K562 (cell line): ENCODE measurements around the gene TGFBR2. TPM values are rescaled to one million over a fixed set of nuclear protein-coding genes. Genes with fewer than 3 reads are reported as not detected.

Source experiments
- ATAC-seq: fragments of 200-7000 bp; cut with Tn5 transposase; 3 replicates; pipeline ENCODE4 v1.9.1; 2020; ENCODE audit warnings: moderate library complexity
- BruUV-seq: library from RNA; stranded (reverse); fragments of 400-500 nt; replicated peaks from 2 replicates; lab custom pipeline; 2021; lab: Mats Ljungman, UMichigan
- CTCF ChIA-PET: fragments of 300-600 bp; formaldehyde crosslinking; extraction: SDS; loops from one replicate; lab custom pipeline; 2021; ENCODE audit warnings: low intra/inter-chr PET ratio; lab: Yijun Ruan, JAX
- POLR2A ChIA-PET: fragments of 300-600, 350-650 bp; sonication (Branson Sonifier 250); formaldehyde crosslinking; extraction: SDS; loops from one replicate; lab custom pipeline; 2021; ENCODE audit warnings: antibody characterized with exemption, inconsistent platforms; lab: Yijun Ruan, JAX
- DNase-seq, 4 experiments: peaks; one replicate each; pipeline versions ENCODE4 v3.0.0 to v3.0.0-alpha.2; 2011 to 2018; ENCODE audit warnings: low spot score in 3 of 4, mixed read lengths in 3 of 4; ENCODE audit errors: extremely low read depth in 1 of 4
- FAIRE-seq: peaks from 2 replicates; lab custom pipeline; 2011; peaks lifted over from hg19 to GRCh38; lab: Jason Lieb, UNC
- H2AFZ ChIP-seq: 2 replicates; pipeline ENCODE4 v1.6.0; 2011; ENCODE audit warnings: low read depth, low read length, control low read depth, inconsistent platforms
- H3K27ac ChIP-seq: fragments of 200-600 bp; 3 replicates; pipeline ENCODE4 v1.8.0; 2011; ENCODE audit warnings: low read depth, mild to moderate bottlenecking, control low read depth, inconsistent platforms, low read length, moderate library complexity, mixed read lengths; ENCODE audit errors: extremely low read depth
- H3K27me3 ChIP-seq, 2 experiments: fragments of 300-600 bp in 1 of 2; 2 replicates in 1 of 2; 3 replicates in 1 of 2; pipeline versions ENCODE4 v1.6.0 to v1.8.0; 2011; ENCODE audit warnings: inconsistent platforms in 2 of 2, low read length in 2 of 2, mild to moderate bottlenecking in 1 of 2, mixed read lengths in 1 of 2, moderate library complexity in 1 of 2; ENCODE audit not compliant: control insufficient read depth in 2 of 2, insufficient read depth in 2 of 2
- H3K36me3 ChIP-seq: fragments of 300-600 bp; 3 replicates; pipeline ENCODE4 v1.8.0; 2011; ENCODE audit warnings: mild to moderate bottlenecking, low read length, inconsistent platforms; ENCODE audit not compliant: control insufficient read depth, insufficient read depth
- H3K4me1 ChIP-seq, 2 experiments: fragments of 200-600 bp in 1 of 2; replicated peaks in 1 of 2; 2 replicates in 1 of 2; 3 replicates in 1 of 2; pipeline versions ENCODE4 v1.5.1 to v1.8.0; 2011; ENCODE audit warnings: inconsistent platforms in 2 of 2, low read length in 2 of 2, mild to moderate bottlenecking in 1 of 2, mixed read lengths in 1 of 2, moderate library complexity in 1 of 2; ENCODE audit not compliant: control insufficient read depth in 2 of 2, insufficient read depth in 2 of 2
- H3K4me2 ChIP-seq: 2 replicates; pipeline ENCODE4 v1.6.1; 2011; ENCODE audit warnings: low read length, control low read depth, inconsistent platforms, mixed read lengths; ENCODE audit not compliant: insufficient read depth
- H3K4me3 ChIP-seq: fragments of 200-600 bp; sonication (generic), shearing (Covaris generic); 2 replicates; pipeline ENCODE4 v1.5.1; 2016; ENCODE audit warnings: control low read depth, inconsistent platforms
- H3K79me2 ChIP-seq: fragments of 200-600 bp; 3 replicates; pipeline ENCODE4 v1.8.0; 2011; ENCODE audit warnings: low read length, inconsistent platforms; ENCODE audit not compliant: control insufficient read depth, insufficient read depth
- H3K9ac ChIP-seq, 2 experiments: 2 replicates each; pipeline versions ENCODE4 v1.6.0 to v1.6.1; 2011; ENCODE audit warnings: low read depth in 2 of 2, low read length in 2 of 2, control low read depth in 1 of 2, inconsistent platforms in 1 of 2, mild to moderate bottlenecking in 1 of 2, mixed read lengths in 1 of 2; ENCODE audit not compliant: insufficient read depth in 1 of 2
- H3K9me1 ChIP-seq: one replicate; pipeline ENCODE4 v1.6.0; 2011; ENCODE audit warnings: inconsistent platforms, mild to moderate bottlenecking, low read length, moderate library complexity; ENCODE audit not compliant: control insufficient read depth, insufficient read depth
- H3K9me3 ChIP-seq: replicated peaks from 2 replicates; pipeline ENCODE4 v1.5.1; 2011; ENCODE audit warnings: low read depth, low read length, inconsistent platforms; ENCODE audit not compliant: control insufficient read depth, insufficient read depth
- H4K20me1 ChIP-seq: replicated peaks from 2 replicates; pipeline ENCODE4 v1.6.1; 2011; ENCODE audit warnings: low read length, inconsistent platforms, mixed read lengths; ENCODE audit not compliant: control insufficient read depth, insufficient read depth
- BCL6 ChIP-seq: fragments of 250-450 bp; sonication (Bioruptor Pico); IDR thresholded peaks from 2 replicates; pipeline ENCODE4 v1.4.0; 2020
- CBFA2T3 ChIP-seq: fragments of 450-650 bp; IDR thresholded peaks from 2 replicates; pipeline ENCODE4 v1.6.1; 2017
- ETS2 ChIP-seq: IDR thresholded peaks from 2 replicates; pipeline ENCODE4 v1.6.1; 2016; ENCODE audit warnings: borderline replicate concordance, missing genetic modification characterization, mild to moderate bottlenecking, moderate library complexity, missing compliant biosample characterization; ENCODE audit not compliant: poor library complexity, severe bottlenecking
- HDAC2 ChIP-seq: fragments of 450-650 bp; IDR thresholded peaks from 2 replicates; pipeline ENCODE4 v1.6.1; 2016; ENCODE audit warnings: mild to moderate bottlenecking
- HMG20B ChIP-seq: fragments of 250-450 bp; sonication (Bioruptor Pico); IDR thresholded peaks from 2 replicates; pipeline ENCODE4 v1.5.0; 2021; ENCODE audit warnings: mild to moderate bottlenecking
- HNRNPK ChIP-seq: fragments of 200-400 bp; formaldehyde crosslinking; IDR thresholded peaks from one replicate; pipeline ENCODE4 v1.6.1; 2018; ENCODE audit warnings: mild to moderate bottlenecking, low read depth, low read length; ENCODE audit not compliant: poor library complexity, severe bottlenecking
- KLF13 ChIP-seq: fragments of 450-650 bp; IDR thresholded peaks from 2 replicates; pipeline ENCODE4 v1.6.1; 2016; ENCODE audit warnings: missing genetic modification characterization, low read depth, mild to moderate bottlenecking, missing compliant biosample characterization, moderate library complexity, borderline replicate concordance
- NFYB ChIP-seq: IDR thresholded peaks from 2 replicates; pipeline ENCODE4 v1.6.1; 2011; ENCODE audit warnings: mild to moderate bottlenecking, moderate library complexity; ENCODE audit not compliant: insufficient read length; ENCODE audit errors: extremely low read depth
- SMARCC2 ChIP-seq: fragments of 450-650 bp; IDR thresholded peaks from 2 replicates; pipeline ENCODE4 v1.6.1; 2017; ENCODE audit warnings: antibody characterized with exemption, moderate library complexity, mild to moderate bottlenecking, low read depth
- SNIP1 ChIP-seq: fragments of 450-650 bp; IDR thresholded peaks from 2 replicates; pipeline ENCODE4 v1.7.1; 2017; ENCODE audit warnings: low read depth, mild to moderate bottlenecking
- TCFL5 ChIP-seq: fragments of 250-450 bp; sonication (Bioruptor Pico); conservative IDR thresholded peaks from 2 replicates; pipeline ENCODE4 v1.6.1; 2021; ENCODE audit warnings: mild to moderate bottlenecking, moderate library complexity, matching md5 sums
- TEAD4 ChIP-seq, 2 experiments: sonication (generic) in 1 of 2; formaldehyde crosslinking in 1 of 2; IDR thresholded peaks; 2 replicates each; pipeline versions ENCODE4 v1.6.1 to v1.8.0; 2012 to 2022; ENCODE audit warnings: borderline replicate concordance in 1 of 2, inconsistent platforms in 1 of 2, low read length in 1 of 2, mild to moderate bottlenecking in 1 of 2, missing genetic modification reagents in 1 of 2
- YBX1 ChIP-seq: fragments of 450-650 bp; IDR thresholded peaks from 2 replicates; pipeline ENCODE4 v1.7.1; 2016; ENCODE audit warnings: mild to moderate bottlenecking
- ZBTB1 ChIP-seq: sonication (generic); formaldehyde crosslinking; IDR thresholded peaks from 2 replicates; pipeline ENCODE4 v1.8.1; 2023; ENCODE audit warnings: missing genetic modification reagents, low read depth, mild to moderate bottlenecking, borderline replicate concordance
- ZFPM2 ChIP-seq: fragments of 250-450 bp; sonication (Bioruptor Pico); IDR thresholded peaks from 2 replicates; pipeline ENCODE4 v1.5.1; 2022; ENCODE audit warnings: mild to moderate bottlenecking
- ZNF431 ChIP-seq: sonication (generic); formaldehyde crosslinking; IDR thresholded peaks from 2 replicates; pipeline ENCODE4 v1.8.0; 2022; ENCODE audit warnings: mild to moderate bottlenecking, missing genetic modification reagents
- WGBS: fragments of 100-300 bp; shearing (Covaris generic); methylation state at CpG from one replicate; pipeline ENCODE4 v1.1.6; 2016; ENCODE audit warnings: low coverage, mixed read lengths; ENCODE audit not compliant: insufficient coverage; ENCODE audit errors: missing lambda C conversion rate; 5-methylcytosine and 5-hydroxymethylcytosine counted together
- in situ Hi-C: fragments of 300-500 bp; cut with MboI; formaldehyde crosslinking; loops from 4 replicates; pipeline ENCODE4 v1.15.0; 2018; ENCODE audit warnings: inconsistent platforms, mixed read lengths
- intact Hi-C: fragments of 100-400 bp; cut with micrococcal nuclease; formaldehyde crosslinking; loops from 2 replicates; pipeline ENCODE4 v1.14.2; 2022
- polyA plus RNA-seq, 8 experiments: library from polyadenylated mRNA; depleted of rRNA in 4 of 8; stranded (reverse) in 5 of 8; unstranded in 3 of 8; fragments of >200 nt; fragmentation: Nextera tagmentation in 2 of 8; fragmentation: Illumina TruSeq in 1 of 8; extraction: Ambion mirVana in 2 of 8; extraction: Trizol in 1 of 8; gene quantifications; 2 replicates each; pipeline versions ENCODE4 v1.2.1 to v1.2.3, GENCODE V29; 2011 to 2014; ENCODE audit warnings: inconsistent platforms in 1 of 8, missing spikeins in 1 of 8
- total RNA-seq, 7 experiments: library from RNA; depleted of rRNA in 6 of 7; stranded (reverse); fragments of >200 nt in 6 of 7; fragmentation: Illumina TruSeq in 2 of 7; extraction: Trizol in 2 of 7; gene quantifications; 2 replicates each; pipeline versions ENCODE4 v1.2.1 to v1.2.3, GENCODE V29; 2011 to 2021; ENCODE audit warnings: low replicate concordance in 1 of 7
- TF ChIP-seq, protein P1 (sequence below): fragments of 450-650 bp; IDR thresholded peaks from one replicate; pipeline ENCODE4 v1.6.1; 2018; ENCODE audit warnings: mild to moderate bottlenecking, moderate library complexity; ENCODE audit not compliant: partially characterized antibody
- TF ChIP-seq, protein P2 (sequence below): sonication (generic); formaldehyde crosslinking; IDR thresholded peaks from 2 replicates; pipeline ENCODE4 v1.8.1; 2023; ENCODE audit warnings: missing genetic modification reagents, mild to moderate bottlenecking, borderline replicate concordance

The TGFBR2 gene
- total and polyA plus RNA-seq, 9 of the 15 experiments (the other 6 are each of a cell fraction or from before 2014, with no cell fraction given): 0.11 to 0.84 (median 0.24) TPM

DNA sequence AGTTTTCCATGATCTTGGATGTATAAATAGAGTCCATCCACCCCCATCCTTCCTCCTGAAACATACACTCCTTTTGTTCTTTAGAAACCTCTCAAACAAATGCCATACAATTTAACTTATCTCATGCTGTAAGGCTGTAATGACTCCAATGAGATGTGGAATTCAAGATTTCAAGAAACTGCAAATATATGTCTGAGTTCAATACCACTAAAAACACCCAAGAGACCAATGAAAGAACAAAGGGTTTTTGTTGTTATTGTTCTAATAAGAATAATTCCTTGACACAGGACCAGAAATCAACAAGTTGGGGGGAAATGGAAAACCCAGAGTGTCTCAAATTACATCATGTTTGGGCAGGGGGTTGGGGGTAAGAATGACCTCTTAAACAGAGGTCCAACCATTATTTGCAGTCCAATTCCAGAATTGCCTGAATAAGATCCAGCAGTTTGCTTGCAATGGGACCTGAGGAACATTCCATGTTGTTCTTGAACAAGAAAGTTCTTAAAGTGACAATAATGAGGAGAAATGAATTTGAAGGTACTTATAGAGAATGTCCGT lies 48.6 kb upstream of the TGFBR2 start:
- Histone ChIP-seq H3K9me3 (0 out of 2 replicates have a peak, but pooled peaks cover 4% of the 10 kb centered on the region), H3K36me3 (no peaks in the 10 kb centered on the region), H3K79me2 (no peaks in the 10 kb centered on the region), H3K4me2 (no peak overlapping the region), H2AFZ (no peak overlapping the region), H3K9ac (no peak overlapping the region), H3K27ac (no peak overlapping the region), H3K4me1 (no peaks in the 10 kb centered on the region), H3K4me3 (no peak overlapping the region), H3K27me3 (no peaks in the 10 kb centered on the region), H4K20me1 (no peaks in the 10 kb centered on the region), H3K9me1 (no peaks in the 10 kb centered on the region)
- WGBS: 0% methylated on average over 1 of the region's 1 CpG
- DNase-seq (no peak), FAIRE-seq (no peak), ATAC-seq (no peak)
- BruUV-seq: no TSS peak
- CTCF ChIA-PET: no interaction called here
- intact Hi-C loops (no loop called here), in situ Hi-C loops (no loop called here)
- POLR2A ChIA-PET: no interaction called here
- TF ChIP-seq BCL6 (CRISPR knock-in tag): no peak
- TF ChIP-seq CBFA2T3: no peak
- TF ChIP-seq HMG20B (CRISPR knock-in tag): no peak
- TF ChIP-seq HNRNPK: no peak
- TF ChIP-seq ZBTB1: no peak
- no peak for TF ChIP-seq ETS2 (tag)
- no peak for TF ChIP-seq YBX1
- no peak for TF ChIP-seq KLF13 (tag)
- TF ChIP-seq ZFPM2 (CRISPR knock-in tag): no peak
- no peak for TF ChIP-seq NFYB
- no peak for TF ChIP-seq ZNF431 (CRISPR knock-in tag)
- no peak for TF ChIP-seq TCFL5
- no peak for TF ChIP-seq TEAD4 (IDR thresholded peaks at IDR 0.05; ENCODE audit: low read length)
- TF ChIP-seq TEAD4 (CRISPR knock-in tag; IDR thresholded peaks at IDR 0.05; ENCODE audit: borderline replicate concordance): no peak
- TF ChIP-seq, protein P1, sequence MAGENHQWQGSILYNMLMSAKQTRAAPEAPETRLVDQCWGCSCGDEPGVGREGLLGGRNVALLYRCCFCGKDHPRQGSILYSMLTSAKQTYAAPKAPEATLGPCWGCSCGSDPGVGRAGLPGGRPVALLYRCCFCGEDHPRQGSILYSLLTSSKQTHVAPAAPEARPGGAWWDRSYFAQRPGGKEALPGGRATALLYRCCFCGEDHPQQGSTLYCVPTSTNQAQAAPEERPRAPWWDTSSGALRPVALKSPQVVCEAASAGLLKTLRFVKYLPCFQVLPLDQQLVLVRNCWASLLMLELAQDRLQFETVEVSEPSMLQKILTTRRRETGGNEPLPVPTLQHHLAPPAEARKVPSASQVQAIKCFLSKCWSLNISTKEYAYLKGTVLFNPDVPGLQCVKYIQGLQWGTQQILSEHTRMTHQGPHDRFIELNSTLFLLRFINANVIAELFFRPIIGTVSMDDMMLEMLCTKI: no peak
- TF ChIP-seq SNIP1: no peak
- TF ChIP-seq SMARCC2: no peak
- TF ChIP-seq HDAC2: no peak
- TF ChIP-seq, protein P2, sequence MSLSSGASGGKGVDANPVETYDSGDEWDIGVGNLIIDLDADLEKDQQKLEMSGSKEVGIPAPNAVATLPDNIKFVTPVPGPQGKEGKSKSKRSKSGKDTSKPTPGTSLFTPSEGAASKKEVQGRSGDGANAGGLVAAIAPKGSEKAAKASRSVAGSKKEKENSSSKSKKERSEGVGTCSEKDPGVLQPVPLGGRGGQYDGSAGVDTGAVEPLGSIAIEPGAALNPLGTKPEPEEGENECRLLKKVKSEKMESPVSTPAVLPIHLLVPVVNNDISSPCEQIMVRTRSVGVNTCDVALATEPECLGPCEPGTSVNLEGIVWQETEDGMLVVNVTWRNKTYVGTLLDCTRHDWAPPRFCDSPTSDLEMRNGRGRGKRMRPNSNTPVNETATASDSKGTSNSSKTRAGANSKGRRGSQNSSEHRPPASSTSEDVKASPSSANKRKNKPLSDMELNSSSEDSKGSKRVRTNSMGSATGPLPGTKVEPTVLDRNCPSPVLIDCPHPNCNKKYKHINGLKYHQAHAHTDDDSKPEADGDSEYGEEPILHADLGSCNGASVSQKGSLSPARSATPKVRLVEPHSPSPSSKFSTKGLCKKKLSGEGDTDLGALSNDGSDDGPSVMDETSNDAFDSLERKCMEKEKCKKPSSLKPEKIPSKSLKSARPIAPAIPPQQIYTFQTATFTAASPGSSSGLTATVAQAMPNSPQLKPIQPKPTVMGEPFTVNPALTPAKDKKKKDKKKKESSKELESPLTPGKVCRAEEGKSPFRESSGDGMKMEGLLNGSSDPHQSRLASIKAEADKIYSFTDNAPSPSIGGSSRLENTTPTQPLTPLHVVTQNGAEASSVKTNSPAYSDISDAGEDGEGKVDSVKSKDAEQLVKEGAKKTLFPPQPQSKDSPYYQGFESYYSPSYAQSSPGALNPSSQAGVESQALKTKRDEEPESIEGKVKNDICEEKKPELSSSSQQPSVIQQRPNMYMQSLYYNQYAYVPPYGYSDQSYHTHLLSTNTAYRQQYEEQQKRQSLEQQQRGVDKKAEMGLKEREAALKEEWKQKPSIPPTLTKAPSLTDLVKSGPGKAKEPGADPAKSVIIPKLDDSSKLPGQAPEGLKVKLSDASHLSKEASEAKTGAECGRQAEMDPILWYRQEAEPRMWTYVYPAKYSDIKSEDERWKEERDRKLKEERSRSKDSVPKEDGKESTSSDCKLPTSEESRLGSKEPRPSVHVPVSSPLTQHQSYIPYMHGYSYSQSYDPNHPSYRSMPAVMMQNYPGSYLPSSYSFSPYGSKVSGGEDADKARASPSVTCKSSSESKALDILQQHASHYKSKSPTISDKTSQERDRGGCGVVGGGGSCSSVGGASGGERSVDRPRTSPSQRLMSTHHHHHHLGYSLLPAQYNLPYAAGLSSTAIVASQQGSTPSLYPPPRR (CRISPR knock-in tag): no peak
